ENCODE measurements around the gene FBXW4.

DNA sequence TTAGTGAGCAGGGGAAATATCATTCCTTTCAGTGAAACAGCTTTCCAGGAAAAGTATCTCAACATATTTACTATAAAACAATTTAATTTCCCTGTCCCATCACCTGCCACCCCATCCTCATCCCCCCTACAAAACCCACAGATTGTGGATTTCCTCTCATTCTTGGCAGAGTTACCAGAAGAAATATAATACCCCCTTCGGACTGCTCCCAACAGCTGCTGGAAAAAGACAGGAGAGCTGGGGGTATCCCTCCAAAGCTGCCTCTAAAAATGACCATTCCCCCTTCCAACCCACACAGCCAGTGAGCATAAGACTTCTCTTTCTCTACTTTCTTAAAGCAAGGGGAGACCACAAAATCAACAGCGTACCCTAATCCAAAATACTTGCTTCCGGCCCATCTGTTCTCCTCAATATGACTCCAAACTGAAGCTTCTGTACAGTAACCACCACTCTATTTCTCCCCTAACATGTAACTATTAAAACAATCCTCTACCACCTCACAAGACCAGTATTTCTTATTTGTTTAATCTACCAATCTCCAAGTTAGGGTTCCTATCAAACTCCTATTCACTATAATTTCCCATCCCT lies 7.8 kb downstream of the FBXW4 start:
- TF ChIP-seq, protein P1, sequence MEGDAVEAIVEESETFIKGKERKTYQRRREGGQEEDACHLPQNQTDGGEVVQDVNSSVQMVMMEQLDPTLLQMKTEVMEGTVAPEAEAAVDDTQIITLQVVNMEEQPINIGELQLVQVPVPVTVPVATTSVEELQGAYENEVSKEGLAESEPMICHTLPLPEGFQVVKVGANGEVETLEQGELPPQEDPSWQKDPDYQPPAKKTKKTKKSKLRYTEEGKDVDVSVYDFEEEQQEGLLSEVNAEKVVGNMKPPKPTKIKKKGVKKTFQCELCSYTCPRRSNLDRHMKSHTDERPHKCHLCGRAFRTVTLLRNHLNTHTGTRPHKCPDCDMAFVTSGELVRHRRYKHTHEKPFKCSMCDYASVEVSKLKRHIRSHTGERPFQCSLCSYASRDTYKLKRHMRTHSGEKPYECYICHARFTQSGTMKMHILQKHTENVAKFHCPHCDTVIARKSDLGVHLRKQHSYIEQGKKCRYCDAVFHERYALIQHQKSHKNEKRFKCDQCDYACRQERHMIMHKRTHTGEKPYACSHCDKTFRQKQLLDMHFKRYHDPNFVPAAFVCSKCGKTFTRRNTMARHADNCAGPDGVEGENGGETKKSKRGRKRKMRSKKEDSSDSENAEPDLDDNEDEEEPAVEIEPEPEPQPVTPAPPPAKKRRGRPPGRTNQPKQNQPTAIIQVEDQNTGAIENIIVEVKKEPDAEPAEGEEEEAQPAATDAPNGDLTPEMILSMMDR (IDR thresholded peaks at IDR 0.05), result no peak
- no peak for TF ChIP-seq POLR2A (IDR thresholded peaks at IDR 0.05)
